ENCODE data around the gene NPR3.
A peak's percentile ranks its signal among the peaks of the same experiment; 100 is the strongest.

The NPR3 gene

GRCh38 chr5:32710550-32711361 lies at the start of gene NPR3:
Gene NPR3 (plus strand): TSS chr5:32711321. CDS start chr5:32711777, 456 bp downstream.
- DNase-seq (ENCODE audit: low read depth) = peak; percentile 76
- TF ChIP-seq CTCF (conservative IDR thresholded peaks at IDR 0.05; ENCODE audit: low read length) = no peak
- H3K4me3 ChIP-seq (ENCODE audit: low read length) = peak within 1 kb of the TSS; percentile 72

GRCh38 chr5:32664523-32664922 lies 46.6 kb upstream of the NPR3 start:
- H3K4me3 ChIP-seq (ENCODE audit: low read length) = no peak overlapping the region
- no peak for DNase-seq (ENCODE audit: low read depth)
- TF ChIP-seq CTCF (conservative IDR thresholded peaks at IDR 0.05; ENCODE audit: low read length) = no peak

GRCh38 chr5:32668552-32668951 lies 42.6 kb upstream of the NPR3 start:
- TF ChIP-seq CTCF (conservative IDR thresholded peaks at IDR 0.05; ENCODE audit: low read length) = no peak

GRCh38 chr5:32673272-32673671 lies 37.8 kb upstream of the NPR3 start:
- no peak for DNase-seq (ENCODE audit: low read depth)
- no peak for TF ChIP-seq CTCF (conservative IDR thresholded peaks at IDR 0.05; ENCODE audit: low read length)
- H3K4me3 ChIP-seq (ENCODE audit: low read length) = no peak overlapping the region

More at GRCh38 chr5:32668552-32668951, 42.6 kb upstream of the NPR3 start:
- no peak for DNase-seq (ENCODE audit: low read depth)
- H3K4me3 ChIP-seq (ENCODE audit: low read length) = no peak overlapping the region

- H3K4me3 ChIP-seq (ENCODE audit: low read length) = no peak overlapping the region
- DNase-seq (ENCODE audit: low read depth) = no peak
- TF ChIP-seq CTCF (conservative IDR thresholded peaks at IDR 0.05; ENCODE audit: low read length) = no peak
These were observed 34.1 kb upstream of the NPR3 start for GRCh38 chr5:32677023-32677422.

- no peak for DNase-seq (ENCODE audit: low read depth)
- TF ChIP-seq CTCF (conservative IDR thresholded peaks at IDR 0.05; ENCODE audit: low read length) = no peak
- no peak overlapping the region for H3K4me3 ChIP-seq (ENCODE audit: low read length)
These were observed 32.6 kb upstream of the NPR3 start for GRCh38 chr5:32678472-32678871.

- TF ChIP-seq CTCF (conservative IDR thresholded peaks at IDR 0.05; ENCODE audit: low read length) = no peak
- H3K4me3 ChIP-seq (ENCODE audit: low read length) = no peak overlapping the region
- DNase-seq (ENCODE audit: low read depth) = peak; percentile 5
These were observed 31.9 kb upstream of the NPR3 start for GRCh38 chr5:32679218-32679617.

Data from AG10803 (cell line).